ENCODE results near the gene RAB34. TPM values are rescaled to one million over a fixed set of nuclear protein-coding genes. Genes with fewer than 3 reads are reported as not detected.

RAB34 gene
- total and polyA plus RNA-seq, 4 donors = 107 to 303 (median 124) TPM

DNA sequence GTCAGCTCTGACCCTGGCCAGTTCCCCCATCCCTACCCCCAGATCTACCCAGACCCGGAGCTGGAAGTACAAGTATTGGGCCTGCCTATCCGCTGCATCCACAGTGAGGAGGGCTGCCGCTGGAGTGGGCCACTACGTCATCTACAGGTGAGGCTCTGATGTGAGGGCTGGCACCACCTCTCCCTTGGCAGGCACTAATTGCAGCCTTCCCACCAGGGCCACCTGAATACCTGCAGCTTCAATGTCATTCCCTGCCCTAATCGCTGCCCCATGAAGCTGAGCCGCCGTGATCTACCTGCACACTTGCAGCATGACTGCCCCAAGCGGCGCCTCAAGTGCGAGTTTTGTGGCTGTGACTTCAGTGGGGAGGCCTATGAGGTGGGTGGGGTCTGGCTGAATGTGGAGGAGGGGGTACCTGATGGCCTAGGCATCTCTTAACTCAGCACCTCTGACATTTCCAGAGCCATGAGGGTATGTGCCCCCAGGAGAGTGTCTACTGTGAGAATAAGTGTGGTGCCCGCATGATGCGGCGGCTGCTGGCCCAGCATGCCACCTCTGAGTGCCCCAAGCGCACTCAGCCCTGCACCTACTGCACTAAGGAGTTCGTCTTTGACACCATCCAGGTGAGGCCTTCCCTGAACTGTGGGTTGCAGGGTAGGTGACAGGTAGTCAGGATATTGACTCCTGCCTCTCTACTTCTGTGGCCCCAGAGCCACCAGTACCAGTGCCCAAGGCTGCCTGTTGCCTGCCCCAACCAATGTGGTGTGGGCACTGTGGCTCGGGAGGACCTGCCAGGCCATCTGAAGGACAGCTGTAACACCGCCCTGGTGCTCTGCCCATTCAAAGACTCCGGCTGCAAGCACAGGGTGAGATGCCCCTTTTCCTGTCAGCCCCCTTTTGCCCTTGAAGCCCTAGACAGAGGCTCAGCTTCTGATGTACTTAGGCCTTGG, 30.4 kb upstream of the RAB34 start:
- Histone ChIP-seq H3K4me1 (ENCODE audit: control insufficient read depth in 1 of 2, insufficient read depth in 2 of 2, low read length in 2 of 2) (no peaks in the 10 kb centered on the region), H3K27ac (ENCODE audit: low read depth in 1 of 2, low read length in 2 of 2) (no peak overlapping the region), H3K9me3 (ENCODE audit: control insufficient read depth, low read length) (no peaks in the 10 kb centered on the region), H3K36me3 (ENCODE audit: control insufficient read depth in 1 of 2, insufficient read depth in 2 of 2, low read length in 1 of 2) (no peaks in the 10 kb centered on the region), H3K27me3 (ENCODE audit: control insufficient read depth in 1 of 2, insufficient read depth in 2 of 2, low read length in 1 of 2) (no peaks in the 10 kb centered on the region), H3K4me3 (ENCODE audit: low read length in 2 of 2) (no peak overlapping the region)
- no peak for ATAC-seq (ENCODE audit: low FRiP score)
- peak; percentile 39 to 75 for DNase-seq
- intact Hi-C loops (cut with DNase I) = loop anchor here in 1 of 2 donors (1.0 kb wide), 1 partner anchor 21 kb away; no protein-coding TSS in a partner anchor
- 89 to 91% methylated on average over 18 of the region's 18 CpGs for WGBS, 2 donors

DNA sequence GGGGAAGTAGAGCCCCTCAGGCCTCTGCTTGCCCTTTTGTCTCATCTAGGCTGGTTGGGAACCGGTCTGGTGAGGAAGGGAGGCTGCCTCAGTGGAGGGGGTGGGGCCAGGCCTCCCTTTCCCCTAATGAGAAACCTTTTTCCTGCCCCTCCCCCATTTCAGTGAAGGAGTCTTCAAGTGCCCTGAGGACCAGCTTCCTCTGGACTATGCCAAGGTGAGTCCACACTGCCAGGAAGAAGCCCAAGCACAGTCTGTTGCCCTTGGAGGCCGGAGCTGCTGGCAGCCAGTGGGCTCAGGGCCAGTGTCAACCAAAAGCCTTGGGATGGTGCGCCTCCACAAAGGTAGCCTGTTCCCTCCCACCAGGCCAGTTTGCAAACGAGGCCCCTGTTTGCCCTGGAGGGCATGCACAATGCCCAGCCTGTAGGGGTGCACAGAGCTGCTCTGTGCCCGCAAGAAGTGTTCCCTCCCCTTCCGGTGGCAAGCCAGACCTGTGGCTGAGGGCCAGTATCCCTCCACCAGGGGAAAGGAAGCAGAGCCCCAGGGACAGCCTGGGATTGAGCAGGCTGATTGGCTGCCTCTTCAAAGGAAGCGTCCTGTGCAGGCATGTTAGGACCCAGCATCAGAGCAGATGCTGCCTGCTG, 29.5 kb upstream of the RAB34 start:
- H3K27me3 ChIP-seq (ENCODE audit: control insufficient read depth in 1 of 2, insufficient read depth in 2 of 2, low read length in 1 of 2) = no peaks in the 10 kb centered on the region
- H3K36me3 ChIP-seq (ENCODE audit: control insufficient read depth in 1 of 2, insufficient read depth in 2 of 2, low read length in 1 of 2) = no peaks in the 10 kb centered on the region
- no peaks in the 10 kb centered on the region for H3K9me3 ChIP-seq (ENCODE audit: control insufficient read depth, low read length)
- no peaks in the 10 kb centered on the region for H3K4me1 ChIP-seq (ENCODE audit: control insufficient read depth in 1 of 2, insufficient read depth in 2 of 2, low read length in 2 of 2)
- 11 to 12% methylated on average over 7 of the region's 7 CpGs for WGBS, 2 donors
- DNase-seq (peak; percentile 58 to 69), ATAC-seq (ENCODE audit: low FRiP score) (no peak)
- no peak overlapping the region for H3K4me3 ChIP-seq (ENCODE audit: low read length in 2 of 2)
- peak overlapping the region in 1 of 2 donors; percentile 20 for H3K27ac ChIP-seq (ENCODE audit: low read depth in 1 of 2, low read length in 2 of 2)
- intact Hi-C loops (cut with DNase I) = loop anchor here in 1 of 2 donors (1.0 kb wide), 1 partner anchor 20 kb away; no protein-coding TSS in a partner anchor

DNA sequence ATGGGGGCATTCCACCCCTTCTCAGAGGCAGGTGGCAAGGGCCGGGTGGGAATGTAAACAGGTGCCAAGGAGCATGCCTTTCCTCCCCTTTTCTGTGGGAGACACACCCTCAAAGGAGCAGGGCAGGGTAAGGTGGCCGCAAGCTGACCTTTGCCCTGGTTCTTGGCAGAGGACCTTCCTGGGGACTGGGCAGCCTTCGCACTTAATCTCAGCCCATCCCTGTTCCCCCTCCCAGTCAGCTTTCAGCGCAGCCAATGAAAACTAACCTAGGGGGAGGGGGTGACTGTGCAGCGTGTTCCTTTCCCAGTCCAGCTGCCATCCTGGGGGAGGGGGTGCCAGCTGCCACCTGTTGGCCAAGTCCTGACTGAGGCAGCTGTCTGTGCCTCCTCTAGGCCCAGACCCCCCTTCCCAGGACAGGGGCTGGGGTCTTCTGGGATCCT, 29.0 kb upstream of the RAB34 start:
- 23 to 25% methylated on average over 5 of the region's 5 CpGs for WGBS, 2 donors
- no peaks in the 10 kb centered on the region for H3K36me3 ChIP-seq (ENCODE audit: control insufficient read depth in 1 of 2, insufficient read depth in 2 of 2, low read length in 1 of 2)
- H3K9me3 ChIP-seq (ENCODE audit: control insufficient read depth, low read length) = no peaks in the 10 kb centered on the region
- no peak for ATAC-seq (ENCODE audit: low FRiP score)
- H3K27ac ChIP-seq (ENCODE audit: low read depth in 1 of 2, low read length in 2 of 2) = peak overlapping the region in 1 of 2 donors; percentile 20
- no peaks in the 10 kb centered on the region for H3K27me3 ChIP-seq (ENCODE audit: control insufficient read depth in 1 of 2, insufficient read depth in 2 of 2, low read length in 1 of 2)
- peak; percentile 46 to 73 for DNase-seq
- intact Hi-C loops (cut with DNase I) = loop anchor here in 1 of 2 donors (1.0 kb wide), 1 partner anchor 19 kb away; no protein-coding TSS in a partner anchor
- H3K4me3 ChIP-seq (ENCODE audit: low read length in 2 of 2) = no peak overlapping the region
- H3K4me1 ChIP-seq (ENCODE audit: control insufficient read depth in 1 of 2, insufficient read depth in 2 of 2, low read length in 2 of 2) = no peaks in the 10 kb centered on the region

DNA sequence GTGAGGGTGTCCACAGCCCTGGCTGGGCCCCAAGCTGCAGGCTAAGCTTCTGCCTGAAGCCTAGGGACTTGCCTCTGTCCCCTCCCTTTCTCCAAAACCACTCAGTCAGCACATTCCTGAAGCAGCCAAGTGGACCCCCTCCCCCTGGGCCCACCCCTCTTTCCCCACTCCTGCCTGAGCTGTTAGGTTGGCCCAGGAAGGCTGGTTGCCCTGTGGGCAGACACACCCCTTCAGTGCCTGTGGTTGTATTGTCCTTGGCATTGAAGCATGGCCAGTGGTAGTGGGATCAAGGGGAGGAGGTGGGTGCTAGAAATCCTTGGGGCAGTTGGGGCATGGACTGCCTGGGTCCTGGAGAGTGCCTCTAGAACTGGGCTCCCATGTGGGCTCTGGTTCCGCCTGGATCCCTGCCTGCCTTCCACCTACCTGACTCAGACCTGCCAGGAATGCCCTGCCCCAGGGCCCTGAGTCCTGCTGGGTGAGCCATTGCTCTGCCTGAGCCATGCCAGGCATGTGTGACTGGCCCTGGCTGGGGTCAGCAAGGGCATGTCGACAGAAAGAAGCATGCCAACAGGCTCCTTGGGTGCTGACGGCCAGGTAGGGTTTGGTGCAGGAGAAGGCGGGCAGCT, 28.2 kb upstream of the RAB34 start:
- no peaks in the 10 kb centered on the region for H3K27me3 ChIP-seq (ENCODE audit: control insufficient read depth in 1 of 2, insufficient read depth in 2 of 2, low read length in 1 of 2)
- no peaks in the 10 kb centered on the region for H3K36me3 ChIP-seq (ENCODE audit: control insufficient read depth in 1 of 2, insufficient read depth in 2 of 2, low read length in 1 of 2)
- intact Hi-C loops (cut with DNase I) = no loop called here
- peak overlapping the region in 1 of 2 donors; percentile 30 for H3K27ac ChIP-seq (ENCODE audit: low read depth in 1 of 2, low read length in 2 of 2)
- peak; percentile 46 to 85 for DNase-seq
- ATAC-seq (ENCODE audit: low FRiP score) = no peak
- WGBS, 2 donors = 58 to 64% methylated on average over 4 of the region's 4 CpGs
- H3K9me3 ChIP-seq (ENCODE audit: control insufficient read depth, low read length) = no peaks in the 10 kb centered on the region
- no peak overlapping the region for H3K4me3 ChIP-seq (ENCODE audit: low read length in 2 of 2)
- no peaks in the 10 kb centered on the region for H3K4me1 ChIP-seq (ENCODE audit: control insufficient read depth in 1 of 2, insufficient read depth in 2 of 2, low read length in 2 of 2)

DNA sequence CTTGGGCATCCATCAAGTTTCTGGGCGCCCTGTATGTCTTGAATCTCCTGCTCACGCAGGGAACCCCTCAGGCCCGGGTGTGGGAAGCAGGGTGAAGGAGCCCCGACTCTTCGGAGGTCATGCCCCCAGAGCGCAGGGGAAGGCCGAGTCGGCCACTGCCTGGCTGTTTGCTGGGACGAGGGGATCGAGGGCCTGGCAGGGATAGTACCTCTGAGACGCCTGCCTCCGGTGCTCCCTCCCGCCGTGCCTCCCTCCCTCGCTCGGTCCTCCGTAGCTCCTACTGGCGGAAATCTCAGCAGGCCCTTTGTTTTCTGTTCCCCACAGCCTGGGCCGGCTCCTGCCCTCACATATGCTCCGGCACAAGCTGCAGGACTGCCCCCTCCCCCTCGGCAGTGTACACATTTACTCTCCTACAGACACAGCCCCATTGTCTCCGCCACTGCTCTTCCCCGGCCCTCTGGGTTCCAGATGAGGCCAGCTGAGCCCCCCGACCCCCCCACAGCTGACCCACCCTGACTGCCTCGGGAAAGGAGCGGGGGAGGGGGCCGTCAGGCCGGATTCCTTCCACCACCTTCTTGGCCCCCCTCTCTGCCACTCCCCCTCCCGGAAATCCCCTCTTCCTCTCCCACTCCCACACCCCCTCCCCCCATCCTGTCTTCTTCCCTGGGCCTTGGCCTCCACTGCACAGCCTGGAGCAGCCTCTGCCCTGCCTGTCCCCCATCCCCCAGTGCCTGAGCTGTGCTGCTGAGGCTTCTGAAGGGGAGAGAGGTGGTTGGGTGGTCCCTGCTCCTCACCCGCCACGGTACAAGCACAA, 27.5 kb upstream of the RAB34 start:
- Histone ChIP-seq H3K9me3 (ENCODE audit: control insufficient read depth, low read length) (no peaks in the 10 kb centered on the region), H3K36me3 (ENCODE audit: control insufficient read depth in 1 of 2, insufficient read depth in 2 of 2, low read length in 1 of 2) (no peaks in the 10 kb centered on the region), H3K27me3 (ENCODE audit: control insufficient read depth in 1 of 2, insufficient read depth in 2 of 2, low read length in 1 of 2) (no peaks in the 10 kb centered on the region), H3K4me3 (ENCODE audit: low read length in 2 of 2) (peak overlapping the region; percentile 19 to 59), H3K4me1 (ENCODE audit: control insufficient read depth in 1 of 2, insufficient read depth in 2 of 2, low read length in 2 of 2) (no peaks in the 10 kb centered on the region), H3K27ac (ENCODE audit: low read depth in 1 of 2, low read length in 2 of 2) (peak overlapping the region in 1 of 2 donors; percentile 74)
- intact Hi-C loops (cut with DNase I) = loop anchor here in 1 of 2 donors (1.0 kb wide), 1 partner anchor 17 kb away; the partner anchor contains the start of gene NEK8
- WGBS, 2 donors = 8% methylated on average over 30 to 31 of the region's 31 CpGs
- ATAC-seq (ENCODE audit: low FRiP score) = peak; percentile 9
- DNase-seq = peak; percentile 66 to 84

DNA sequence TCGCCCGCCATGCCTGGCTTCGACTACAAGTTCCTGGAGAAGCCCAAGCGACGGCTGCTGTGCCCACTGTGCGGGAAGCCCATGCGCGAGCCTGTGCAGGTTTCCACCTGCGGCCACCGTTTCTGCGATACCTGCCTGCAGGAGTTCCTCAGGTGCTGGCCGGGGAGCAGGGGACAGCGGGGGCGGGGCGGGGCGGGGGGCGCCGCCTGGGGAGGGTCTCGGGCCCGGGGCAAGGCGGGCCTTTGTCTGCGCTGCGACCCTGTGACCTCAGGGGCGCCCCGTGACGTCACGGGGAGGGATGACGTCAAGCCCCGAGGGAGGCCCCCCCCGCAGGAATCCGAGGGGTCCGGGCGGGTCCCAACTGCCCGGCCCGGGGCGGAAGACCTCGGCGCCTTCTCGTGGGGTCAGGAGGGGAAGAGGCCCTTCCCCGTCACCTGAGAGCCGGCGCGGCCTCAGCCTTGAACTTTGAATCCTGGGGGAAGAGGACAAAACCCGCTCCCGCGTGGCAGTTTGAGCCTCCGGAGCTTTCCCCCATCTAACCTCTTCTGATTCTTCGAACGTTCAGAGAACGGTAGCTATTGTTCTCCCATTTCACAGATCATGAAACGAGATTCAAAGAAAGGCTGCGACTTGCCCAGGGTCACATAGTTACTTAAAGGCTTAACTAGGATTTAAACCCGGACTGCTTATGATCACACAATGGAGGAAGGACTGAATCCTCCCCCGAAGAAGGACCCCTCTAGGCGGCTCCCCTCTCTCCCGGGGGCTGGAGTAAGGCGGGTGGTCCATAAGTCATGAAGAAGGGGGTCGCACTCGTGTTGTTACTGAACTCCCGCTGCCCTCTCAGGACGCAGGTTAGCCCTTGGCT, 26.7 kb upstream of the RAB34 start:
- Histone ChIP-seq H3K4me3 (ENCODE audit: low read length in 2 of 2) (peak overlapping the region; percentile 59 to 71), H3K4me1 (ENCODE audit: control insufficient read depth in 1 of 2, insufficient read depth in 2 of 2, low read length in 2 of 2) (no peaks in the 10 kb centered on the region), H3K36me3 (ENCODE audit: control insufficient read depth in 1 of 2, insufficient read depth in 2 of 2, low read length in 1 of 2) (no peaks in the 10 kb centered on the region), H3K27ac (ENCODE audit: low read depth in 1 of 2, low read length in 2 of 2) (peak overlapping the region in 1 of 2 donors; percentile 81), H3K27me3 (ENCODE audit: control insufficient read depth in 1 of 2, insufficient read depth in 2 of 2, low read length in 1 of 2) (no peaks in the 10 kb centered on the region), H3K9me3 (ENCODE audit: control insufficient read depth, low read length) (no peaks in the 10 kb centered on the region)
- WGBS, 2 donors = 2% methylated on average over 45 to 61 of the region's 61 CpGs
- ATAC-seq (ENCODE audit: low FRiP score) (peak; percentile 34), DNase-seq (peak; percentile 66 to 88)
- intact Hi-C loops (cut with DNase I) = loop anchor here in 1 of 2 donors (1.0 kb wide), 1 partner anchor 16 kb away; the partner anchor contains the start of gene NEK8

DNA sequence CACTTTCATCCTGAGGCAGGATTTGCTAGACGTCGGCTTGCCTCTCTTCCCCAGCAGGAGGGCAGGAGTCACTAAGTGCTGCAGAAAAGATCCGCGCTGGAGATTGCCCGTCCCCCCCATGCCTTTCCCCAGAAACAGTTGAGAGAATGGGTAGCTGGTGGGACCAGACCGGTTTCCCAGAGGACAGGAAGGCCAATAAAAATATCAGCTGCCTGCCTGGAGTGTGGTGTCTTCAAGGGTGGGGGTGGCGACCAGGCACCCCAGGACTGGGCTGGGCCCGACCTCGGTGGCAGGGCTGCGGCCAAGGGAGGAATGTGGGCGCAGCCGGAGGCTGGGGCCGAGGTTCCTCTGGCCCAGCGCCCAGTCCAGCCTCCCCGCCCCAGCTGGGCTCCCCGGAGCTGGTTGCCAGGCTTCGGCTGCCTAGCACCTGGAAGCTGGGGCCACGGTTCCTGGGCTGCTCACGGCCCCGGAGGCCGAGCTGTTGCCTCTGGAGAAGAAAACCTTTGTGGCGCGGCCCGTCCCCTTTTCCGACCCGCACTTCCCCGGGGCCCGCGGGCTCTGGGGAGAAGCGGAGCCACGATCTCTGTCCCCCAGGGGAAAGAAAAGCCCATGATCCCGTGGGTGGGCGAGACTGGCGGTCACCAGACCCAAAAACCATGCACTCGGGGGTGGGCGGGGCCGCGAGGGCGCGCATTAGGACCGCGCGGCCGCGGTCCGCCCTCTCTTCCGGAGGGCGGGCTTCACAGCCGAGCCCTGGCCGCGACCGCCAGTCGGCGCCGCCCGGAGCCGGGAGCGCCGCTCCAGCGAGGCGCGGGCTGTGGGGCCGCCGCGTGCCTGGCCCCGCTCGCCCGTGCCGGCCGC, 25.8 kb upstream of the RAB34 start, which contains the start of gene TRAF4:
TRAF4 (plus strand) TSS at position 769 of the 861 bp plus-strand sequence. CDS start 102 bp downstream, outside the sequence.
- H3K4me1 ChIP-seq (ENCODE audit: control insufficient read depth in 1 of 2, insufficient read depth in 2 of 2, low read length in 2 of 2) = no peaks in the 10 kb centered on the region
- intact Hi-C loops (cut with DNase I) = loop anchor here in 1 of 2 donors (1.0 kb wide), 1 partner anchor 15 kb away; the partner anchor contains the start of gene NEK8
- peak within 1 kb of the TSS in 1 of 2 donors; percentile 81 for H3K27ac ChIP-seq (ENCODE audit: low read depth in 1 of 2, low read length in 2 of 2)
- DNase-seq = peak; percentile 85 to 92
- H3K9me3 ChIP-seq (ENCODE audit: control insufficient read depth, low read length) = no peaks in the 10 kb centered on the region
- H3K27me3 ChIP-seq (ENCODE audit: control insufficient read depth in 1 of 2, insufficient read depth in 2 of 2, low read length in 1 of 2) = no peaks in the 10 kb centered on the region
- H3K4me3 ChIP-seq (ENCODE audit: low read length in 2 of 2) = peak within 1 kb of the TSS; percentile 59 to 71
- WGBS, 2 donors = 0 to 1% methylated on average over 63 to 70 of the region's 70 CpGs
- peak; percentile 91 for ATAC-seq (ENCODE audit: low FRiP score)
- no peaks in the 10 kb centered on the region for H3K36me3 ChIP-seq (ENCODE audit: control insufficient read depth in 1 of 2, insufficient read depth in 2 of 2, low read length in 1 of 2)

All from aorta (tissue), 5 donors.